H7 (cell line): ENCODE measurements around the gene ZNFX1. TPM values are rescaled to one million over a fixed set of nuclear protein-coding genes. Genes with fewer than 3 reads are reported as not detected.
"Not testable (repeated sequence)": the region's sequence is repeated elsewhere in the genome, so short reads cannot be mapped to it uniquely, and the experiment has no call there.

Source experiments
- DNase-seq: peaks from one replicate; pipeline ENCODE4 v3.0.0; 2012
- H3K27me3 ChIP-seq: 2 replicates; pipeline ENCODE4 v1.6.0; 2011; ENCODE audit warnings: mild to moderate bottlenecking, low read length; ENCODE audit not compliant: control insufficient read depth, insufficient read depth
- H3K36me3 ChIP-seq: replicated peaks from 2 replicates; pipeline ENCODE4 v1.5.1; 2011; ENCODE audit warnings: low read length; ENCODE audit not compliant: control insufficient read depth, insufficient read depth
- H3K4me3 ChIP-seq: 2 replicates; pipeline ENCODE4 v1.5.1; 2011; ENCODE audit warnings: low read depth, mild to moderate bottlenecking, control low read depth, low read length, moderate library complexity; ENCODE audit not compliant: insufficient read depth
- total RNA-seq: library from RNA; depleted of rRNA; stranded (reverse); fragments of >200 nt; shearing (Covaris generic); gene quantifications from 2 replicates; pipeline ENCODE4 v1.2.3, GENCODE V29; 2014

Gene ZNFX1
- total RNA-seq, 1 experiment from 2014 or later: 8.5 TPM

GRCh38 chr20:49231471-49231870 lies 46.4 kb downstream of the ZNFX1 start:
- H3K4me3 ChIP-seq: no peak overlapping the region
- no peak for DNase-seq
- H3K27me3 ChIP-seq: no peaks in the 10 kb centered on the region
- H3K36me3 ChIP-seq: peaks cover 36% of the 10 kb centered on the region

DNA sequence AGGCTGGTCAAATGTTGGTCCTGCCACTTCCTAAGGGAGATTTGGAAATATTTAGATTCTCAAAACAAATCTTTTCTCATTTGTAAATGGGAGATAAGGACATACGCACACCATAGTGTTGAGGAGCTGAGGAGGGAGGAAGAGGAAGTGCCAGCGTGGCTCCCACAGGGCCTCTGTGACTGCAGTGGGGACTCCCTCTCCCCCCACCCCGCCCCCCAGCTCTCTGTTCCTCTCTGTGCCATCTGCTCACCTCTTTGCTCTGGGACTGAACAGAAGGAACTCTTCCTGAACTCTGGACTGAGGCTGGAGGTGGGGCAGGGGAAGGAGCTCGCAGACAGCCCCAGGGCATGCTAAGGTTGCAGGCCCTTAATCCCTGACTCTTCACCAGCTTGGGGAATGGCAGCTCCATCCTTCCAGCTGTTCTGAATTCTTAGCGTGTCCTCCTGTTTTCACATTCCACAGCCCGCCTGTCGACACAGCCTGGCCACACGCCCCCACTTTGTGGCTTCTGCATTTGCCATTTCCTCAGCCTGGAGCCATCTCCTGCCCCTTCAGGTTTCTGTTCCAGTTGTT lies 47.2 kb downstream of the ZNFX1 start:
- Histone ChIP-seq H3K4me3 (no peak overlapping the region), H3K27me3 (no peaks in the 10 kb centered on the region), H3K36me3 (peaks cover 38% of the 10 kb centered on the region)
- DNase-seq: no peak

- H3K4me3 ChIP-seq: no peak overlapping the region
- DNase-seq: no peak
- H3K36me3 ChIP-seq: peaks cover 38% of the 10 kb centered on the region
- H3K27me3 ChIP-seq: no peaks in the 10 kb centered on the region
Measured at GRCh38 chr20:49230021-49230420, 47.8 kb downstream of the ZNFX1 start.

DNA sequence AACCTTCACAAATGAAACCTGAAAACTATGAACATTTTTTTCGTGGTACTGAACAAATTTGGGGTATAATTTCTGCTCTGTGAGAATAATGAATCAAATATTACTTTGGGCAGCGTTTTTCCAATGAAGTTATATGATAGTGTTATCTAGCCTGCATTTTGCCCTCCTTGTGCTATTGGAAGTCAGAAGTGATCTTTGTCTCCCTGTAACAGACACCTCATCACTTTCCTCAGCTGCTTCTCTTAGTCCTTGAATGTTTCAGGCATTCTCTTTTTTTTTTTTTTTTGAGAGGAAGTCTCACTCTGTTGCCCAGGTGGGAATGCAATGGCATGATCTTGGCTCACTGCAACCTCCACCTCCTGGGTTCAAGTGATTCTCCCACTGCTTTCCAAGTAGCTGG lies 48.5 kb downstream of the ZNFX1 start:
- H3K27me3 ChIP-seq: no peaks in the 10 kb centered on the region
- DNase-seq: no peak
- no peak overlapping the region for H3K4me3 ChIP-seq
- H3K36me3 ChIP-seq: peaks cover 39% of the 10 kb centered on the region

DNA sequence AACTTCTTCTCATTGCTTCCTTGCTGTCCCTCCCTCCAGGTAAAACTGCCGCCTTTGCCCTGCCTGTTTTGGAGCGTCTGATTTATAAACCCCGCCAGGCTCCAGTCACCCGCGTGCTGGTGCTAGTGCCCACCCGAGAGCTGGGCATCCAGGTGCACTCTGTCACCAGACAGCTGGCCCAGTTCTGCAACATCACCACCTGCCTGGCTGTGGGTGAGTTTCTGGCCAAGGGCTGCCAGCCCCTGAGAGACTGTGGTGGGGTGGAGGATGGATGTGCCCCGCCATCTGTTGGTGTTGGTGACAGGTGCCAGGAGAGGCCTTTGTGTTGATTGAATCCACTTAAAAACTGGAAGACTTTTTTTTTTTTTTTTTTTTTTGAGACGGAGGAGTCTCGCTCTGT lies 49.2 kb downstream of the ZNFX1 start:
- Histone ChIP-seq H3K36me3 (peaks cover 42% of the 10 kb centered on the region), H3K27me3 (no peaks in the 10 kb centered on the region), H3K4me3 (no peak overlapping the region)
- DNase-seq: no peak

GRCh38 chr20:49225896-49226295 lies 52.0 kb downstream of the ZNFX1 start:
- no peak overlapping the region for H3K4me3 ChIP-seq
- peaks cover 39% of the 10 kb centered on the region for H3K36me3 ChIP-seq
- no peaks in the 10 kb centered on the region for H3K27me3 ChIP-seq
- DNase-seq: no peak

DNA sequence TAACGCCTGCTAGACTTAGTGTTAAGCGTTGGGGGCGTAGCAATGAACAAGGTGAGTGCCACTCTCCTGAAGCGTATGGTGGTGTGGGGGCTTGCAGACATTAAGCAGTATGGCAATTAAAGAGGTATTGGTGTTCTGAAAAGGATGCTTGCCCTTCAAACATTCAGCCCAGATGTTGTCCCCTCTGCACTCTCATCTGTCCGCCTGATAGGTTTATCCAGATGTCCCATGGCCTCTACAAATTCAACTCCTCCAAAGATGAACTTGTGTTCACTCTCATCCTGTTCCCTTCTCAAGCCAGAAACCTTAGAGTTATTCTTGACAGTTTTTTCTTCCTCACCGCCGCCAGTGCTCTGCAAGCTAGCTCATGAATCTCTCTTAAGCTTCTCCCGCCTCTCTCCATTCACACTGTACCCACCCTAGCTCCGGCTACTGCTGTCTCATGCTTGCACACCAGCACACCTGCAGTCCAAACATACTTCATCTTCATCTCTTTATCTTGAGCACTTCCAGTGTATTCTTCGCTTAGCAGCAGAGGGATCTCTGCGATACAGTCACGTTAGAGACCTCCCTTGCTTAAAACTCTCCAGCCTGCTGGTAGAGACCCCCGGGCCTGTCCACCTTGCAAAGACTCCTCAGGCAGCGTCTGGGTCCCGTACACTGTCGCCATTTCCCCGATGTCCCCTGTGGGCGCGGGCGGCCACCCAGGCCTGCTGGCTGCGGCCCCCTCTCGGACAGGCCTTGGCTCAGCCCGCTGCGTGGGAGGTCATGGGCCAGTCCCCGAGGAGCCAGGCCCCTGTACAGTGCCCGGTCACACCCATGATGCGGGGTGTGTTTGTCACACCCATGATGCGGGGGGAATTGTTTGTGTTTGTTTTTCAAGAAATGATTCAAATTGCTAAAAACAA lies 57.7 kb downstream of the ZNFX1 start:
- Histone ChIP-seq H3K4me3 (peak overlapping the region; percentile 82), H3K36me3 (peaks cover 20% of the 10 kb centered on the region), H3K27me3 (no peaks in the 10 kb centered on the region)
- no peak for DNase-seq

DNA sequence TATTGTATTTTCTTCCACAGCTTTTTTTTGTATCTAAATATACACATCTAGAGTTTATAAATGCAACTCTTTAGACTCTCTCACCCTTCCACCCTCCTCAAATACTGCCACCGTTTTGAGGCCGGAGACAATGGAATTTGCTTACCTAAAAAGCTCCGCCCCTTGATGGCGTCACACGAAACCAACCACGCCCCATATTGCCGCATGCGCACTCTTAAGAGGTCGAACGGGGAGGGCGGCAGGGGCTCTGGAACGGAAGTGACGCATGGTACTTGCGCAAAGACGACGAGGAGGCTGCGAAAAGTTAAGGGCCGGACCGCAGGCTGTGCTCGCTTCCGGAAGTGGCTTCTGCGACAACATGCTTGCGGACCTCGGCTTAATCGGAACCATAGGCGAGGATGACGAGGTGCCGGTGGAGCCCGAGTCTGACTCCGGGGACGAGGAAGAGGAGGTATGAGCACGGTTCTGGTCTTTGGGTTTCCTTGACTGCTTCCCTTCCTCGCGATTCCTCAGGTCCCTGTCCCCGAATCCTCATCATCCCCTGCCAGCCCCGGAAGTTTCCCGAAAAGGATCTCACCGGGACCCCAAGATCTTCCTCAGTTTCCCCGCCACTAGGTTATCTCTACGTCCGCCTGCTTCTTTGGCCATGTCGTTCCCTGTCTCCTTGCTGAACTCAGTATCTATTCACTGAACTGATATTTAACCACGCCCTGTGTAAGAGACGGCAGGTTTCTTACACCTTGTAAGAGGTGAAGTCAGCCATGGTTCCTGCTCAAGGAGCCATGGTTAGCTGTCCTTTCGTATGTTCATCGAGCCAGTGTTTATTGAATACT lies 58.5 kb downstream of the ZNFX1 start, which contains the start of gene DDX27:
Gene DDX27 (plus strand): TSS at position 326 of the 833 bp plus-strand sequence. CDS start 33 bp downstream, at position 359.
- Histone ChIP-seq H3K36me3 (peaks cover 14% of the 10 kb centered on the region), H3K4me3 (peak within 1 kb of the TSS; percentile 82), H3K27me3 (no peaks in the 10 kb centered on the region)
- peak; percentile 95 for DNase-seq

- DNase-seq, H3K4me3 ChIP-seq, H3K27me3 ChIP-seq: not testable (repeated sequence)
- peaks cover 11% of the 10 kb centered on the region for H3K36me3 ChIP-seq
Measured at GRCh38 chr20:49218739-49219090, 59.1 kb downstream of the ZNFX1 start.

GRCh38 chr20:49216991-49217578 lies 60.8 kb downstream of the ZNFX1 start:
- Histone ChIP-seq H3K4me3 (no peak overlapping the region), H3K36me3 (peaks cover 3% of the 10 kb centered on the region), H3K27me3 (no peaks in the 10 kb centered on the region)
- DNase-seq: peak; percentile 83

- H3K27me3 ChIP-seq: no peaks in the 10 kb centered on the region
Measured at GRCh38 chr20:49215232-49215631, 62.6 kb downstream of the ZNFX1 start.

GRCh38 chr20:49214571-49214970 lies 63.3 kb downstream of the ZNFX1 start:
- H3K27me3 ChIP-seq: no peaks in the 10 kb centered on the region
- no peaks in the 10 kb centered on the region for H3K36me3 ChIP-seq
- DNase-seq: no peak
- no peak overlapping the region for H3K4me3 ChIP-seq

More at GRCh38 chr20:49215232-49215631, 62.6 kb downstream of the ZNFX1 start:
- Histone ChIP-seq H3K4me3 (no peak overlapping the region), H3K36me3 (no peaks in the 10 kb centered on the region)
- no peak for DNase-seq

GRCh38 chr20:49210757-49211110 lies 67.1 kb downstream of the ZNFX1 start:
- Histone ChIP-seq H3K36me3 (no peaks in the 10 kb centered on the region), H3K27me3 (no peaks in the 10 kb centered on the region), H3K4me3 (no peak overlapping the region)
- DNase-seq: no peak

DNA sequence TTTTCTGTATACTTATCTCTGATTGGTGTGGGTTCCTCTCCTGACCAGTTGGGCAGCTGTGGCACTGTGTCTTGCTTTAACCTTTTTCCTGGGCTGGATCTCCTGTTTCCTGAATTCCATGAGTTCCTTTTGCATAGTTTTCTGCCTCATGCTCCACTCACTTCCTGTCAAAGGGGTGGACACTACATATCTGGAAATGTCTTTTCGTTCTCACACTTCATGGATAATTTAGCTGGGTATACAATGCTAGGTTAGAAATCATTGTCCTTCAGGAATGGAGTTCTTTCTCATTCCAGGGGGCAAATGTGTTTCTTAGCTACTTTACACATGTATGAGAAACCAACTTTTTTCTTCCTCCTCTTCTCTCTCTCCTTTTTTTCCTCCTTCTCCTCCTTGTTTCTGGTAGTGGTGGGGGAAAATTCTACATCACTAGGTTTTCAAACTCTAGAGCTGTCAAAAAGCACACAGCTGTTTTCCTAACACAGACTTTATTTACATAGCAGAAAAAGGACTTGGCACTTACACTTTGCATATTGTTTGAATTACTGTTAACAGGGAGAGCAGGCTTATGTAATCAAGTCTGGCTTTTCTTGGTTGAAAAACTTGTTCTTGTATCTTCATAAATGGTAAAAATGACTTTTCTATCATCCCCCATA lies 67.6 kb downstream of the ZNFX1 start:
- no peak for DNase-seq
- no peaks in the 10 kb centered on the region for H3K27me3 ChIP-seq
- no peak overlapping the region for H3K4me3 ChIP-seq
- no peaks in the 10 kb centered on the region for H3K36me3 ChIP-seq
